Uterus (tissue), 4 donors: ENCODE data around the gene SGCG. TPM values are rescaled to one million over a fixed set of nuclear protein-coding genes. Genes with fewer than 3 reads are reported as not detected.

Experiments
- DNase-seq, 2 donors: peaks; one replicate each; pipeline ENCODE4 v3.0.0-alpha.2; 2019 to 2020
- H3K27ac ChIP-seq, 2 donors: fragments of 200-600 bp; sonication (generic); 1 replicate in 1 of 2; 2 replicates in 1 of 2; pipeline ENCODE4 v1.5.1; 2016 to 2018
- H3K27me3 ChIP-seq, 2 donors: fragments of 200-600 bp; sonication (generic); one replicate each; pipeline ENCODE4 v1.5.1; 2018 to 2019; ENCODE audit warnings: control low read depth in 1 of 2
- H3K36me3 ChIP-seq, 2 donors: fragments of 200-600 bp; sonication (generic); one replicate each; pipeline ENCODE4 v1.5.1; 2019; ENCODE audit warnings: control low read depth in 1 of 2
- H3K4me1 ChIP-seq, 2 donors: fragments of 200-600 bp; sonication (generic); one replicate each; pipeline ENCODE4 v1.5.1; 2018 to 2019; ENCODE audit warnings: control low read depth in 1 of 2
- H3K4me3 ChIP-seq, 2 donors: fragments of 200-600 bp; sonication (generic); 1 replicate in 1 of 2; 2 replicates in 1 of 2; pipeline ENCODE4 v1.5.1; 2018 to 2019; ENCODE audit warnings: mild to moderate bottlenecking in 1 of 2
- H3K9me3 ChIP-seq, 2 donors: fragments of 200-600 bp; sonication (generic); one replicate each; pipeline ENCODE4 v1.5.1; 2019; ENCODE audit warnings: control low read depth in 1 of 2
- POLR2A ChIP-seq, 2 donors: fragments of 450-650 bp; IDR thresholded peaks; one replicate each; pipeline ENCODE4 v1.6.1; 2016; ENCODE audit warnings: antibody characterized with exemption in 2 of 2, mild to moderate bottlenecking in 1 of 2, moderate library complexity in 1 of 2
- intact Hi-C: fragments of 100-400 bp; cut with DNase I; formaldehyde crosslinking; loops from one replicate; pipeline ENCODE4 v1.15.1; 2023; ENCODE audit warnings: low total_unique reads
- total RNA-seq, 4 donors: library from RNA; depleted of rRNA in 3 of 4; stranded (reverse); fragments of >200 nt in 3 of 4; gene quantifications; one replicate each; pipeline versions ENCODE4 v1.1.0 to v1.2.4, GENCODE V29; 2014 to 2023
- TF ChIP-seq, protein P1 (sequence below), 4 experiments: fragments of 200-600 bp in 2 of 4; fragments of 450-650 bp in 2 of 4; sonication (generic) in 2 of 4; IDR thresholded peaks; one replicate each; pipeline ENCODE4 v1.5.1; 2016 to 2019; ENCODE audit warnings: antibody characterized with exemption in 4 of 4, mild to moderate bottlenecking in 2 of 4, moderate library complexity in 1 of 4
- donor health status: DM: yes; HTN: yes; CAD: no.

SGCG gene
- total RNA-seq, 4 donors from 2014 or later: 0.88 to 2.8 TPM; not detected in 2

DNA sequence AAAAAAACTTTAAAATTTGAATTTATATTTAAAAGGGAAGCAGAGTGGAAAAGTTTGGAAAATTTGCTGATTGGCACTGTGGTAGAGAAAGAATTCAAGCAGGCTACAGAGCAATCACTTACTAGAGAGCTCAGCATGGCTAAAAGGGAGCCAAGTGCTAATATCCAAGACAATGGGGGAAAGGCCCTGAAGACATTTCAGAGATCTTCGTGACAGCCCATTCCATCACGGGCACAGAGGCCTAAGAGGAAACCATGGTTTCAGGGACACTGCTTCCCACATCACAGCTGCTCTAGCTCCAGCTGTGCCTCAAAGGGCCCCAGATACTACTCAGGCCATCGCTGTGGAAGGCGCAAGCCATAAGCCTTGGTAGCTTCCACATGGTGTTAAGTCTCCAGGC lies 73.7 kb downstream of the SGCG start:
- Histone ChIP-seq H3K9me3 (no peaks in the 10 kb centered on the region), H3K4me1 (no peaks in the 10 kb centered on the region), H3K27ac (no peak overlapping the region), H3K4me3 (no peak overlapping the region), H3K36me3 (no peaks in the 10 kb centered on the region), H3K27me3 (no peaks in the 10 kb centered on the region)
- intact Hi-C loops: no loop called here
- no peak for DNase-seq
- TF ChIP-seq, protein P1, sequence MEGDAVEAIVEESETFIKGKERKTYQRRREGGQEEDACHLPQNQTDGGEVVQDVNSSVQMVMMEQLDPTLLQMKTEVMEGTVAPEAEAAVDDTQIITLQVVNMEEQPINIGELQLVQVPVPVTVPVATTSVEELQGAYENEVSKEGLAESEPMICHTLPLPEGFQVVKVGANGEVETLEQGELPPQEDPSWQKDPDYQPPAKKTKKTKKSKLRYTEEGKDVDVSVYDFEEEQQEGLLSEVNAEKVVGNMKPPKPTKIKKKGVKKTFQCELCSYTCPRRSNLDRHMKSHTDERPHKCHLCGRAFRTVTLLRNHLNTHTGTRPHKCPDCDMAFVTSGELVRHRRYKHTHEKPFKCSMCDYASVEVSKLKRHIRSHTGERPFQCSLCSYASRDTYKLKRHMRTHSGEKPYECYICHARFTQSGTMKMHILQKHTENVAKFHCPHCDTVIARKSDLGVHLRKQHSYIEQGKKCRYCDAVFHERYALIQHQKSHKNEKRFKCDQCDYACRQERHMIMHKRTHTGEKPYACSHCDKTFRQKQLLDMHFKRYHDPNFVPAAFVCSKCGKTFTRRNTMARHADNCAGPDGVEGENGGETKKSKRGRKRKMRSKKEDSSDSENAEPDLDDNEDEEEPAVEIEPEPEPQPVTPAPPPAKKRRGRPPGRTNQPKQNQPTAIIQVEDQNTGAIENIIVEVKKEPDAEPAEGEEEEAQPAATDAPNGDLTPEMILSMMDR (IDR thresholded peaks at IDR 0.05): no peak
- no peak for TF ChIP-seq POLR2A (IDR thresholded peaks at IDR 0.05)

DNA sequence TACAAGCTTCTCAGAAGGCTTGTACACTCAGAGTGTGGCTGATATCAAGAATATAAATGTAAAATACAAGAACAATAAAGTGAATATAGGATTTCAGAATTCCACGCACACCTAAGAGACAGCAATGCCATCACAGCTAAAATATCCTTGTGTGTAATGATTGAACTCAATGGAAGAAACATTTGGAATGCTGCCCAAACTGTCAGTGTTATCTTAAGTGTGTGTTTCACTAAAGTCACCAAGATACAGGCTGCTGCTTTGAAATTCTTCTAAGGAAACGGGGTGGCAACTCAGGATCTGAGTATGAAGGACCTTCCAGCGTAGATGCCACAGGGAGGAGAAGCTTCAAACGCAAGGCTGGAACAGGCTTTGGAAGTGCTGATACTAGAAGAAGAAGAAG lies 86.8 kb downstream of the SGCG start:
- TF ChIP-seq, protein P1 (IDR thresholded peaks at IDR 0.05): no peak
- TF ChIP-seq POLR2A (IDR thresholded peaks at IDR 0.05): no peak
- no peaks in the 10 kb centered on the region for H3K36me3 ChIP-seq
- no peaks in the 10 kb centered on the region for H3K9me3 ChIP-seq
- DNase-seq: no peak
- H3K4me3 ChIP-seq: no peak overlapping the region
- no peaks in the 10 kb centered on the region for H3K27me3 ChIP-seq
- H3K27ac ChIP-seq: no peak overlapping the region
- no peaks in the 10 kb centered on the region for H3K4me1 ChIP-seq
- intact Hi-C loops: no loop called here

DNA sequence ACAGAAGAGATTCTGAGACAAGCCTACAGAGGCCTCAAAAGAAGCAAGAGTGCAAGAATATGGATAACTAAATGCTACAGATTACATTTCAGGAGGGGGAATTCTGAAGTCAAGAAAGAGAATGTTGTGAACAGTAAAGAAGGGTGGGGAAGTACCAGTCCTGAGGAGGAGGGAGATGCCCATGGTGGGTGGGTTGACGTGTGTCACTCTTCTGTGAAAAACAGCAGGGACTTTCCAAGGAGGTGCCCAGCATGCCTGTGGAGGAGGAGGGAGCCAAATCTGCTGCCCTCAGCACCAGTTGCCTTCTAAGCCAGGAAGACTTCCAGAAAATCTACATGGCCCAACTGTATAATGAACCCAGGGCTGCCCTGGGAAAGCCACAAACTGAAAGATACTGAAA lies 87.7 kb downstream of the SGCG start:
- Histone ChIP-seq H3K27me3 (no peaks in the 10 kb centered on the region), H3K27ac (no peak overlapping the region), H3K4me3 (no peak overlapping the region), H3K36me3 (no peaks in the 10 kb centered on the region), H3K4me1 (no peaks in the 10 kb centered on the region), H3K9me3 (no peaks in the 10 kb centered on the region)
- TF ChIP-seq, protein P1 (IDR thresholded peaks at IDR 0.05): no peak
- no peak for TF ChIP-seq POLR2A (IDR thresholded peaks at IDR 0.05)
- no peak for DNase-seq
- intact Hi-C loops: no loop called here

DNA sequence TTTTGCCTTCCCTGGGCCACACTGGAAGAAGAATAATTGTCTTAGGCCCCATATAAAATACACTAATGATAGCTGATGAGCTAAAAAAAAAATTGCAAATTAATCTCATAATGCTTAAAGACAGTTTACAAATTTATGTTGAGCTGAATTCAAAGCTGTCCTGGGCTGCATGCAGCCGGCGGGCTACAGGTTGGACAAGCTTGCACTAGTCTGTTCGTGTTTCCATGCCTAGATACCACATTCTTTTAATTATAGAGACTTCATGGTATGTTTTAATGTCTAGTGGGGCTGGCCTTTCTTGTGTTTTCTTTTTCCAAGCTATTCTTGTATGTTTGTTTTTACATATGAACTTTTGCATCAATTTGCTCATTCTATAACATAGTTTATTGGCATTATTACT lies 90.6 kb downstream of the SGCG start:
- intact Hi-C loops: no loop called here
- H3K4me1 ChIP-seq: no peaks in the 10 kb centered on the region
- DNase-seq: no peak

DNA sequence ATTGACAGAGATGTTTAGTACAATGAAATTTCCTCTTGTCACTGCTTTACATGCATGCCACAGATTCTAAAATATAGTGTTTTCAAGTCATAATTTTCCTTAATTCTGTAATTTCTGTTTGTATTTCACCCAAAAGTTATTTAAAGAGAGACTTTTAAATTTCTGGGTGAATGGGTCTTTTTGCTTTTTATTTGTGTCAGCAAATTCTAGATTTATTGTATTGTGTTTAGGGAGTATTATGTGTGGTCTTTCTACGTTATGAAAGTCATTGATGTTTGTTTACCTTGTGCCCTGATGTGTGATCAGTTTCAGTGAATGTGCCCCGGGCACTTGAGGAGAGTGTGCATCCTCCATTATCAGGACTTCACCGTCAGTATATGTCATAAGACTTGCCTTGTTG lies 92.7 kb downstream of the SGCG start:
- Histone ChIP-seq H3K27me3 (no peaks in the 10 kb centered on the region), H3K4me3 (no peak overlapping the region), H3K9me3 (no peaks in the 10 kb centered on the region), H3K4me1 (no peaks in the 10 kb centered on the region), H3K36me3 (no peaks in the 10 kb centered on the region), H3K27ac (no peak overlapping the region)
- DNase-seq: no peak
- intact Hi-C loops: no loop called here
- TF ChIP-seq, protein P1 (IDR thresholded peaks at IDR 0.05): no peak
- no peak for TF ChIP-seq POLR2A (IDR thresholded peaks at IDR 0.05)

More for the DNA sequence above, 90.6 kb downstream of the SGCG start:
- Histone ChIP-seq H3K27me3 (no peaks in the 10 kb centered on the region), H3K4me3 (no peak overlapping the region), H3K36me3 (no peaks in the 10 kb centered on the region), H3K9me3 (no peaks in the 10 kb centered on the region), H3K27ac (no peak overlapping the region)
- TF ChIP-seq, protein P1 (IDR thresholded peaks at IDR 0.05): no peak
- no peak for TF ChIP-seq POLR2A (IDR thresholded peaks at IDR 0.05)
